GM23248 (cell line): ENCODE results near the gene P4HA3.

Experiments
- EZH2 ChIP-seq: fragments of 200-600 bp; sonication (generic); IDR thresholded peaks from 2 replicates; pipeline ENCODE4 v1.6.1; 2018; ENCODE audit warnings: antibody characterized with exemption, mild to moderate bottlenecking; ENCODE audit not compliant: insufficient read depth, poor library complexity, severe bottlenecking
- EZH2phosphoT487 ChIP-seq: fragments of 200-600 bp; sonication (generic); IDR thresholded peaks from 2 replicates; pipeline ENCODE4 v1.6.1; 2018; ENCODE audit warnings: antibody characterized with exemption, moderate library complexity, mild to moderate bottlenecking, low read depth; ENCODE audit not compliant: insufficient read depth

- TF ChIP-seq EZH2phosphoT487 (0 out of 2 replicates have a peak, but pooled peaks have one; percentile 39), EZH2 (no peak)
These were observed 7.8 kb upstream of the P4HA3 start for GRCh38 chr11:74319139-74319816.
